Adipocyte (in vitro differentiated cells): Measurements from ENCODE around the gene CDCP1.

Experiments
- DNase-seq: peaks from one replicate; pipeline ENCODE4 v3.0.0-alpha.2; 2015; ENCODE audit warnings: low read depth
- H3K27me3 ChIP-seq: replicated peaks from 2 replicates; pipeline ENCODE4 v1.7.0; 2013; ENCODE audit warnings: mild to moderate bottlenecking, low read length, moderate library complexity; ENCODE audit not compliant: control insufficient read depth, insufficient read depth
- H3K36me3 ChIP-seq: 2 replicates; pipeline ENCODE4 v1.7.0; 2013; ENCODE audit warnings: low read length, mild to moderate bottlenecking, moderate library complexity; ENCODE audit not compliant: control insufficient read depth, insufficient read depth, severe bottlenecking
- H3K4me1 ChIP-seq: 2 replicates; pipeline ENCODE4 v1.7.0; 2013; ENCODE audit warnings: mild to moderate bottlenecking, low read length, moderate library complexity; ENCODE audit not compliant: control insufficient read depth, insufficient read depth
- H3K4me3 ChIP-seq: 2 replicates; pipeline ENCODE4 v1.7.0; 2013; ENCODE audit warnings: mild to moderate bottlenecking, low read length, moderate library complexity
- H3K9ac ChIP-seq: 2 replicates; pipeline ENCODE4 v1.7.0; 2013; ENCODE audit warnings: mild to moderate bottlenecking, low read length, moderate library complexity
- H3K9me3 ChIP-seq: 2 replicates; pipeline ENCODE4 v1.7.0; 2013; ENCODE audit warnings: mild to moderate bottlenecking, low read length, moderate library complexity; ENCODE audit not compliant: control insufficient read depth

Gene CDCP1

DNA sequence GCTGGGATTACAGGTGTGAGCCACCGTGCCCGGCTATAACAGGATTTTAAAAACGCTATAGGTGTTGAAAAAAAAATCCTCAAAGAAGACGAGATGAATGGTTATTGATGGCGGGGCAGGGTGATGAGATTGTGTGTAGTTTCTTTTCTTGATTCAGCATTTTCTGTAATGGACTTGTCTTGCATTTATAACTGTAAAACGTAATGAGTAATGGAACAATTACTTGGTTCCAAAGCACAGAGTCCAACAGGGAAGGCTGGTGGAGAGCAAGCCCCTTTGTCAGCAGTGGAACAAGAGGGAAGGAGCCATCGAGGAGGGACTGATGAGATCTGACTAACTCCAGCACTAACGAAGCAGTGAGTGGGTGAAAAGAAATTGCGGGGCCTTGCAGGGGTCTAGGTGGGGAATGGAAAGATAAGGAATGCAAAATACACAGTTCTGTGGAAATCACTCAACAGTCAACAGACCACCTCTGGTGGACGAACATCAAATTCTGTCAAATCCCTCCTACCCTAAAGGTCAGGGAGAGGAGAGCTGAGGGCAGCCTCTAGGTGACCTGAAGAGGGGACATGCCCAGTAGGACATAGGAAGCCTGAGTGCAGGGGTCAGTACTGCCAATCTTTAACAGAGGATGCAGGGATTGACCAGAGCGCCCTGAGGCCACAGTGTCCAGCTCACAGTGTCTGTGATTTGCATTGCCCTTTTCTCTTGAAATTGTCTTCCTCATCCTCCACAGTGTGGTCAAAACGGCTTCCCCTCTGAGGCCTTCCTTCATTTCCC is 23.1 kb upstream of the CDCP1 start:
- no peaks in the 10 kb centered on the region for H3K9me3 ChIP-seq
- H3K27me3 ChIP-seq = no peaks in the 10 kb centered on the region
- H3K4me1 ChIP-seq = peaks cover 19% of the 10 kb centered on the region
- H3K9ac ChIP-seq = no peak overlapping the region
- H3K36me3 ChIP-seq = no peaks in the 10 kb centered on the region
- no peak for DNase-seq
- H3K4me3 ChIP-seq = no peak overlapping the region

DNA sequence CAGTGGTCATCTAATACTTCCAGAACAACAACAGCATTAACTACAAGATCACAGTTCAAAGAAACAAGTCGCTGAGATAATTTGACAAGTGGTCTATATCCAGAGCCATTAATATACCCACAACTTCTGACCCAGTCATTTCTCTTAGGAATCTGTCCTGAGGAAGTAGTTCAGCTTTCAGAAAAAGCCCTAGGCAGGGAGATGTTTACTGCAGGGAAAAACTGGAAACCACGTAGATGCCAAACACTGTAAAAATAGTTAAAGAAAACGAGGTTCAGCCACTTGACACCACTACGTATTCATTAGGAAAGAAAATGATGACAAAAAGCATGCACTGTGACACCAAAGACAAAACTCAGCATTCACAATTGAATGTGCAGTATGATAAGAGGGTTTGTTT is 22.3 kb upstream of the CDCP1 start:
- H3K4me1 ChIP-seq = peaks cover 19% of the 10 kb centered on the region
- H3K9me3 ChIP-seq = no peaks in the 10 kb centered on the region
- H3K4me3 ChIP-seq = no peak overlapping the region
- no peaks in the 10 kb centered on the region for H3K36me3 ChIP-seq
- no peaks in the 10 kb centered on the region for H3K27me3 ChIP-seq
- no peak for DNase-seq
- H3K9ac ChIP-seq = no peak overlapping the region

- no peak overlapping the region for H3K9ac ChIP-seq
- DNase-seq = peak; percentile 96
- H3K4me3 ChIP-seq = peak overlapping the region; percentile 4
These were observed 21.1 kb upstream of the CDCP1 start for GRCh38 chr3:45167011-45167911.

DNA sequence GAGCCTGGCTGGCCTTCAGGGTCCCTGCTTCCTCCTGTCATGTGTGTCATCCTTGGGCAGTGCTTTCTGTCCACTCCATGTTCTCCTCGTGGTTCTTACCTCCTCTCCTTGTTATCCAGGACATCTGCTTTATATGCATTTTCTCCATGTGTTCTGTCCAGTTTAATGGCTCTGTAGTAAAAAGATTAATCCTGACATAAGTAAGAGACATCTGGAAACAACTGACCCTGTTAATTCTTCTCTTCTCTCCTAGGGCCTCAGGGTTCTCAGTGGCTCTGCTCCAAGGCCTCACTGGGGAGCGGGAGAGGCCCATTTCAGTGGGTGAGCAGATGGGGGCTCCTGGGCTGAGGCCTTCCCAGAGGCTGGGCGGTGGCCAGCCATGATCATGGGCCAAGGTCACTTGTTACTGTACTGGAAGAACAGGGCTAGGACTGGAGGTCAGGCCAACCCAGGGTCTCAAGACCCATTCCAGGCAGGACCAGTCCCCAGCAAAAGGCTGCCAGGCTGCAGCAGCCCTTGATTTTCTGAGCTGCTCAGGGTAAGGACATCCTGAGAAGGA is 20.2 kb upstream of the CDCP1 start:
- no peak for DNase-seq
- Histone ChIP-seq H3K27me3 (no peaks in the 10 kb centered on the region), H3K9ac (no peak overlapping the region), H3K4me1 (peaks cover 19% of the 10 kb centered on the region), H3K36me3 (no peaks in the 10 kb centered on the region), H3K9me3 (no peaks in the 10 kb centered on the region), H3K4me3 (no peak overlapping the region)

More at GRCh38 chr3:45167011-45167911, 21.1 kb upstream of the CDCP1 start:
- Histone ChIP-seq H3K9me3 (no peaks in the 10 kb centered on the region), H3K4me1 (peaks cover 19% of the 10 kb centered on the region), H3K27me3 (no peaks in the 10 kb centered on the region), H3K36me3 (no peaks in the 10 kb centered on the region)

DNA sequence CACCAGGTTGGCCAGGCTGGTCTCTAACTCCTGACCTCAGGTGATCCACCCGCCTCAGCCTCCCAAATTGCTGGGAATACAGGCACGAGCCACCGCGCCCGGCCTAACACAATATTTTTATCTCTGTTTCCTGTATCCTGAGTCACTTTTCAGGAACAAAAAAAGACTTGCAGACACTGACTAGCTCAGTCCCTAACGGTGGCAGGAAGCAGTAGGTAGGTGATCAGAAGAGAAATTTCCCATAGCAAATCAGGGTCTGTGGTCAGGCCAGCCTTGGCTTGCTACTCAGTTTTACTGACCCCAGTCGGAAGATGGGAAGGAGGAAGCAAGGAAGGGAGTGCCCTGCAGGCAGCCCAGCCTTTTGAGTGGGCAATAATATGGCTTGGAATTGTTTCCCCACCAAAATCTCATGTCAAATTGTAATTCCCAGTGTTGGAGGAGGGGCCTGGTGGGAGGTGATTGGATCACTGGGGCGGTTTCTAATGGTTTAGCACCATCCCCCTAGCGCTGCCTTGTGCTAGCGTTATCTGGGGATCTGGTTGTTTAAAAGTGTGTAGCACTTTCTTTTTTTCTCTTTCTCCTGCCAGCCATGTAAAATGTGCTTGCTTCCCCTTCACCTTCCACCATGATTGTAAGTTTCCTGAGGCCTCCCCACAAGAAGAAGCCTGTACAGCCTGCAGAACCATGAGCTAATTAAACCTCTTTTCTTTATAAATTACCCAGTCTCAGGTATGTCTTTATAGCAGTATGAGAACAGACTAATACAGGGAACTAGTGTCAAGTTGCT is 19.5 kb upstream of the CDCP1 start:
- Histone ChIP-seq H3K9me3 (no peaks in the 10 kb centered on the region), H3K9ac (no peak overlapping the region), H3K36me3 (no peaks in the 10 kb centered on the region)

DNA sequence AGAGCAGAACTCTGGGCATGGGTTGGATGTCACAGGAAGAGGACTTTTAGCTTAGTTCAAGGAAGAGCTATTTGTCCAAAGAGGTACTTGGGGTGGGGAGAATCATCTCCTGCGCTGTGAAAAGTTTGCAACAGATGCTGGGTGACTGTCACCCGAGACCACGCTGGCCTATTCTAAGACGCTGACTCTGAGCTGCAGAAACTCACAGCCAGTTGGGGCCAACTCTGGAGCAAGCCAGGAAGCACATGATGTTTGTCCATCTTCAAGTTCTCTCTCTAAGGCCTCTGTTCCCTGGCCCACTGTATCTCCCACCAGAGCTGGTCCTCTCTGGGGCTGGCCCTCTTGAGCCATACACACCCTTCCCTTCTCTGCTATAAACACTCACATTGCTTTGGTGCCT is 17.9 kb upstream of the CDCP1 start:
- Histone ChIP-seq H3K9ac (no peak overlapping the region), H3K9me3 (no peaks in the 10 kb centered on the region), H3K4me1 (peaks cover 11% of the 10 kb centered on the region), H3K27me3 (no peaks in the 10 kb centered on the region), H3K4me3 (no peak overlapping the region), H3K36me3 (no peaks in the 10 kb centered on the region)
- no peak for DNase-seq

More for the DNA sequence above, 19.5 kb upstream of the CDCP1 start:
- DNase-seq = no peak
- no peak overlapping the region for H3K4me3 ChIP-seq
- H3K27me3 ChIP-seq = no peaks in the 10 kb centered on the region
- H3K4me1 ChIP-seq = peaks cover 19% of the 10 kb centered on the region

DNA sequence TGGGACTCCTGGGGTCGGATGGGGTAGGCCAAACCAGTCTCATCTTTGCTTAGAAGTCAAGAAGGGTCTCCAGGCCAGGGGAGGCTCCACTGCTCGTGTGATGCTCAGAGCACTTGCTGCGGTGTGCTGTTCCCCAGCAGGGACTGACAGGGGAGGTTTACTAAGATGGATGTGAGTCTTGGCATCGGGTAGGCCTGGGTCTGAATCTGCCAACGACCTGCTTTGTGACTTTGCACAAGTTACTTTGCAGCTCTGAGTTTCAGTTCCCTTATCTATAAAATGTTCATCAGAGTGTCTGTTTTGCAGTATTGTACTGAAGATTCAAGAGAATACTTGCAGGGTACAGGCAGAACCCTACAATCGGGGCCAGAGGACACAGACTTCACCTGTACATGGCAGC is 17.3 kb upstream of the CDCP1 start:
- no peaks in the 10 kb centered on the region for H3K27me3 ChIP-seq
- no peaks in the 10 kb centered on the region for H3K36me3 ChIP-seq
- H3K4me1 ChIP-seq = peaks cover 11% of the 10 kb centered on the region
- no peaks in the 10 kb centered on the region for H3K9me3 ChIP-seq
- no peak overlapping the region for H3K4me3 ChIP-seq
- H3K9ac ChIP-seq = no peak overlapping the region
- no peak for DNase-seq

DNA sequence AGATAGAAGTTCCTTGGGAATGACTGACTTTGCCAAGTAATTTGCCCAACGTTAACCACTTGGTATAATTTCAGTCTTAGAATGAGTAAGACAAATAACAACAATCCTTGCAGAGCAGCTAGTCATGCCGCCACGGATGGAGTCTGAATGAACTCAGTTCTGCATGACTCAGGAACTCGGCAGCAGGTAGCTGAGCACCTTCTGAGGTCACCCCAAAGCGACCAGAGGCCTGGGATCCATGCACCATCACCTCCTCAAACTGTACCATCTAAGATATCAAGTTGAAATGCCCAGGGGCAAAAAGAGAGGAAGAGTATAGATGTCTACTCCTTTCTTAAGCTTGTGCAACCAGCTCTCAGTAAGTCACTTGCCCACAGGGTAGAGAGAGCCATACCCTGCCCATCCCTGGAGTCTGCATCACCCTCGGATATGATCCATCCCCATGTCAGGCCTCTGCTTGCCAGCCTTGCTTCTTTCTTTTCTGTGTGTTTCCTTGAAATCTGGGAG is 8.5 kb upstream of the CDCP1 start:
- H3K9me3 ChIP-seq = peaks cover 9% of the 10 kb centered on the region
- DNase-seq = peak; percentile 39
- no peak overlapping the region for H3K4me3 ChIP-seq
- no peak overlapping the region for H3K9ac ChIP-seq
- H3K36me3 ChIP-seq = no peaks in the 10 kb centered on the region
- no peaks in the 10 kb centered on the region for H3K27me3 ChIP-seq
- peaks cover 9% of the 10 kb centered on the region for H3K4me1 ChIP-seq

GRCh38 chr3:45153658-45154437 is 7.7 kb upstream of the CDCP1 start:
- H3K9ac ChIP-seq = no peak overlapping the region
- H3K36me3 ChIP-seq = no peaks in the 10 kb centered on the region
- no peak overlapping the region for H3K4me3 ChIP-seq
- peaks cover 9% of the 10 kb centered on the region for H3K9me3 ChIP-seq
- no peaks in the 10 kb centered on the region for H3K27me3 ChIP-seq
- DNase-seq = peak; percentile 38
- H3K4me1 ChIP-seq = peaks cover 9% of the 10 kb centered on the region

DNA sequence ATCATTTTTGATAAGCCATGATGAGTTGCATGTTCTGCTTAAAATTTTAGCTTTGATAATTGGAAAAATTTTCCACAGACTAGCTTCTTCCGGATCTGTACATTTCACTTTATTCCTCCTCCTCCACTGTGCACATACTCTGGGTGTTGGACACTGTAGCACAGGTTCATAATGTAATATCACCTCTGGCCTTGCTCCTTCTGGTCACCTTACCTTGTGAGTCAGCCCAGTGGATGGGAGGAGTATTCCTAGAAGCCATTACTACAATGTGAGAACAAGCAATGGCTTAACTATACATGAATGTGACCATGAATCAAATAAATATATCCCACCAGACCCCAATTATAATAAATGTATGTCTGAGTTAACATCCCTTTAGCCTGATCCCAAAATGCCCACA is 6.1 kb upstream of the CDCP1 start:
- H3K9me3 ChIP-seq = peaks cover 9% of the 10 kb centered on the region
- peaks cover 9% of the 10 kb centered on the region for H3K4me1 ChIP-seq
- no peaks in the 10 kb centered on the region for H3K36me3 ChIP-seq
- no peak overlapping the region for H3K9ac ChIP-seq
- DNase-seq = no peak
- no peaks in the 10 kb centered on the region for H3K27me3 ChIP-seq
- no peak overlapping the region for H3K4me3 ChIP-seq
